Activated naive CD4-positive, alpha-beta T cell treated with anti-CD3 and anti-CD28 coated beads, Interleukin-2, amount 50 U/mL, for 24 hours (primary cell): ENCODE data around the gene TMEM271.

Experiments
- H3K27ac Mint-ChIP-seq: one replicate; pipeline ENCODE4 v1.8.0; 2021; ENCODE audit warnings: mild to moderate bottlenecking, mixed read lengths
- H3K27me3 Mint-ChIP-seq: one replicate; pipeline ENCODE4 v1.8.0; 2021; ENCODE audit warnings: mixed read lengths
- H3K36me3 Mint-ChIP-seq: one replicate; pipeline ENCODE4 v1.8.0; 2021; ENCODE audit warnings: mixed read lengths
- H3K4me1 Mint-ChIP-seq: one replicate; pipeline ENCODE4 v1.8.0; 2021; ENCODE audit warnings: mixed read lengths
- H3K4me3 Mint-ChIP-seq: one replicate; pipeline ENCODE4 v1.8.0; 2021; ENCODE audit warnings: mild to moderate bottlenecking, mixed read lengths
- H3K9me3 Mint-ChIP-seq: one replicate; pipeline ENCODE4 v1.8.0; 2021; ENCODE audit warnings: mixed read lengths

Gene TMEM271

DNA sequence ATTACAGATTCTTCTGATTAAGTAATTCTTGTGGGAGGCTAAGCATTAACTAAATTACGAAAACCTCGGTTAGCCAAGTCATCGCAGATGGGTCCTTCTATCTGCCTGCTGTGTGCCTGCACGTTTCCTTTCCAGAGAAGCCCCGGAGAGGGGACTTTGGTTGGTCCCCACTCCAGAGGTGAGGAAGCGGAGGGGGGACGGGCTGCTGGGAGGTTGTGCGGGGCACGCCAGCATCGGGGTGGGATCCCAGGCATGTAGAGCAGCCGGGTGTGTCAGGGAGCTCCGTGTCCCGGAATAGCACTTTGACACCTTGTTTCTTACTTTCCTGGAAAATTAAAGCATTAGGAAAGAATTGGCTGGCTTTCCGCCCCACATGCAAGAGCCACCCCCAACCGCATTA lies 50.4 kb downstream of the TMEM271 start:
- H3K27ac Mint-ChIP-seq = no peak overlapping the region
- no peaks in the 10 kb centered on the region for H3K4me1 Mint-ChIP-seq
- no peak overlapping the region for H3K4me3 Mint-ChIP-seq
- H3K27me3 Mint-ChIP-seq = no peaks in the 10 kb centered on the region
- no peaks in the 10 kb centered on the region for H3K9me3 Mint-ChIP-seq
- peaks cover 27% of the 10 kb centered on the region for H3K36me3 Mint-ChIP-seq

DNA sequence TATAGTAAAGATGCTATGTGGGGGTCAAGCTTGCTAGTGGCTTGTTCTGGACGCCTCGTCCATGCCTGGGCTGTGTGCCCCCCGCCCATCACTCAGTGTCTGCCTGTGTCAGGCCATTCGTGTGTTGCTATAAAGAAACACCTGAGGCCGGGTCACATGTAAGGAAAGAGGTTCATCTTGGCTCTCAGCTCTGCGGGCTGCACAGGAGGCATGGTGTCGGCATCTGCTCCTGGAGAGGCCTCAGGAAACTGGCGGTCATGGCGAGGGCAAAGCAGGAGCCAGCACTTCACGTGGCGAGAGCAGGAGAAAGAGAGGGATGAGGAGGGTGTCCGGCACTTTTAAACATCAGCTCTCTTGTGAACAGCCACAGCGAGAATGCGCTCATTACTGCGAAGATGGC lies 51.9 kb downstream of the TMEM271 start:
- no peak overlapping the region for H3K27ac Mint-ChIP-seq
- peaks cover 24% of the 10 kb centered on the region for H3K36me3 Mint-ChIP-seq

More for the DNA sequence above, 51.9 kb downstream of the TMEM271 start:
- no peaks in the 10 kb centered on the region for H3K4me1 Mint-ChIP-seq
- no peak overlapping the region for H3K4me3 Mint-ChIP-seq
- no peaks in the 10 kb centered on the region for H3K27me3 Mint-ChIP-seq
- no peaks in the 10 kb centered on the region for H3K9me3 Mint-ChIP-seq
